WERI-Rb-1 (cell line): Measurements from ENCODE around the gene IL21.

ENCODE experiments used
- DNase-seq: peaks from one replicate; pipeline ENCODE4 v3.0.0-alpha.2; 2020
- H3K27ac ChIP-seq: fragments of 250-450 bp; sonication (Bioruptor Pico); 2 replicates; pipeline ENCODE4 v1.5.1; 2020; ENCODE audit warnings: mild to moderate bottlenecking, moderate library complexity
- H3K27me3 ChIP-seq: fragments of 250-450 bp; sonication (Bioruptor Pico); 2 replicates; pipeline ENCODE4 v1.5.1; 2021; ENCODE audit warnings: mild to moderate bottlenecking, low read depth, moderate library complexity; ENCODE audit not compliant: insufficient read depth, severe bottlenecking
- H3K36me3 ChIP-seq: fragments of 250-450 bp; sonication (Bioruptor Pico); 2 replicates; pipeline ENCODE4 v1.5.1; 2020; ENCODE audit warnings: mild to moderate bottlenecking, moderate library complexity
- H3K4me3 ChIP-seq: 2 replicates; pipeline ENCODE4 v1.5.1; 2011; ENCODE audit warnings: low read depth, mild to moderate bottlenecking, control low read depth, low read length
- H3K9me3 ChIP-seq: fragments of 250-450 bp; sonication (Bioruptor Pico); 2 replicates; pipeline ENCODE4 v1.5.1; 2021; ENCODE audit warnings: mild to moderate bottlenecking, moderate library complexity; ENCODE audit not compliant: severe bottlenecking
- TF ChIP-seq, protein P1 (sequence below): IDR thresholded peaks from 2 replicates; pipeline ENCODE4 v1.5.1; 2011; ENCODE audit warnings: low read depth, mild to moderate bottlenecking, control low read depth, inconsistent platforms, low read length

The IL21 gene

DNA sequence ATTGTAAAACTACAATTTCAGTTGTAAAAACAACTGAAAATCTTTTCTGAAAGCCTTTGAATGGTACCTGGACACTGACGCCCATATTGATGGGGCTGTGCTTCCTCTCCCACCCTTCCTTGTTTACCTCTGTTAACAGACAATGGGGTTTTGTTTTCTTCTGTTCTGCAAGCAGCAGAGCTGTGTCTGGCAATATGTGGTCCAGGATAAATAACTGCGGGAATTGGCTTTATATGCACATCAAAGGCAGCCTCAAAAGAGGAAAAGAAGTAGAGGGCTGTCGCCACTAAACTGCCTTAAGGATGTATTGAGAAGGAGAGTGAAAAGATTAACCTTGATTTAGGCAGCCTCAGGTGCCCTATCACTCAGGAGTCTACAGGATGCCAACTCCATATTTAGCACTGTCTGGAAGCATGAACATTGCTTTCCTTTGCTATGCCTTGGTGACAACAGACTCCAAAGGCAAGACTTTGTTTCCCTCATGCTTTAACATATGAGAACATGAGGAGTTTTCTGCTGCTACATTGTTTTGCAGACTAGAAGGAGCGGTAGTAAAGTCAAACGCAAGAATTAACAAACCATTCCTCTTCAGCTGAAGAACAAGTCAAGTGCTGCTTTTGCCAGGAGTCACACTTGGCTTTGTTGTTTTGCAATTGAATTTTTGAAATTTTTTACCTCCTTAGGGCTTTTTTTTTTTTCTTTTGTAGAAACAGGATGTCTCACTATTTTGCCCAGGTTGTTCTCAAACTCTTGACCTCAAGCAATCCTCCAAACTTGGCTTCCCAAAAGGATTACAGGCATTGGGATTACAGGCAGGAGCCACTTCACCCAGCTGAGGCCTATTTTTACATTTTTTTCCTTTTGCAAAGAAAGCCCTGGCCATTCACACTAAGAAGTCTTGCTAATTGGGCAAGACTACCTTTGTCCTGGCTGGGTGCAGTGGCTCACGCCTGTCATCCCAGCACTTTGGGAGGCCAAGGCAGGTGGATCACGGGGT, 3.0 kb downstream of the IL21 start:
- no peaks in the 10 kb centered on the region for H3K36me3 ChIP-seq
- no peaks in the 10 kb centered on the region for H3K27me3 ChIP-seq
- H3K9me3 ChIP-seq: no peaks in the 10 kb centered on the region
- TF ChIP-seq, protein P1, sequence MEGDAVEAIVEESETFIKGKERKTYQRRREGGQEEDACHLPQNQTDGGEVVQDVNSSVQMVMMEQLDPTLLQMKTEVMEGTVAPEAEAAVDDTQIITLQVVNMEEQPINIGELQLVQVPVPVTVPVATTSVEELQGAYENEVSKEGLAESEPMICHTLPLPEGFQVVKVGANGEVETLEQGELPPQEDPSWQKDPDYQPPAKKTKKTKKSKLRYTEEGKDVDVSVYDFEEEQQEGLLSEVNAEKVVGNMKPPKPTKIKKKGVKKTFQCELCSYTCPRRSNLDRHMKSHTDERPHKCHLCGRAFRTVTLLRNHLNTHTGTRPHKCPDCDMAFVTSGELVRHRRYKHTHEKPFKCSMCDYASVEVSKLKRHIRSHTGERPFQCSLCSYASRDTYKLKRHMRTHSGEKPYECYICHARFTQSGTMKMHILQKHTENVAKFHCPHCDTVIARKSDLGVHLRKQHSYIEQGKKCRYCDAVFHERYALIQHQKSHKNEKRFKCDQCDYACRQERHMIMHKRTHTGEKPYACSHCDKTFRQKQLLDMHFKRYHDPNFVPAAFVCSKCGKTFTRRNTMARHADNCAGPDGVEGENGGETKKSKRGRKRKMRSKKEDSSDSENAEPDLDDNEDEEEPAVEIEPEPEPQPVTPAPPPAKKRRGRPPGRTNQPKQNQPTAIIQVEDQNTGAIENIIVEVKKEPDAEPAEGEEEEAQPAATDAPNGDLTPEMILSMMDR: no peak
- no peak overlapping the region for H3K27ac ChIP-seq
- no peak overlapping the region for H3K4me3 ChIP-seq
- no peak for DNase-seq

DNA sequence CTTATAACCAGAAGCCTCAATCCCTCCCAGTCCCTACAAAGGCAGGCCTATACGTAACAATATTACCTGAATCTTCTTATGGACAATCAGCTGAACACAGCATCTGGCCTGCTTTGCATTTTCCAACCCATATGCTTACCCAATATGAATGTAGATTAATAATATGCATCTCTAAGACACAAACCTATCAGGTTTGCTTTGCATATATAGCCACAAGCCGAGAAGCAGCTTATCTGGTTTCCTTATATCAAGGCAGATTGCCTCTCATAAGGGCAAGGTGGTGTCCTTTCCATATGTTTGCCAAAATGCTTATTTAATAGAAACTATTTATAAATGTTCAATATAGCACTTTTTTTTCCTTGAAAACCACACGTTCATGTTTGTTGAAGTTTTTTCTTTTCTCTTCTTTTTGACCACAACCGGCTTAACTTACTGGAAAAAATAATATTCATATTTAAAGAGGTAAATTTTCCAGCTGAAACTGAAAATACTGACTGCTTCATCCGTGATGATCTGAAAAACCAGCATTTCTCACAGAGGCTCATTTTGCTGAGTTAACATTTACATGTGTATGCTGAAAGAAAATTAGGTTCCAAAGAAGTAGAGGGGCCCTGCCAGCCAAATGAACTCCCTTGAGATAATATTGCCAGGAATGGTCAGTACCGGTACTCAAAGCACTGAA, 3.8 kb downstream of the IL21 start:
- H3K27ac ChIP-seq: no peak overlapping the region
- H3K27me3 ChIP-seq: no peaks in the 10 kb centered on the region
- no peaks in the 10 kb centered on the region for H3K36me3 ChIP-seq
- no peak for DNase-seq
- TF ChIP-seq, protein P1: no peak
- no peak overlapping the region for H3K4me3 ChIP-seq
- H3K9me3 ChIP-seq: no peaks in the 10 kb centered on the region

DNA sequence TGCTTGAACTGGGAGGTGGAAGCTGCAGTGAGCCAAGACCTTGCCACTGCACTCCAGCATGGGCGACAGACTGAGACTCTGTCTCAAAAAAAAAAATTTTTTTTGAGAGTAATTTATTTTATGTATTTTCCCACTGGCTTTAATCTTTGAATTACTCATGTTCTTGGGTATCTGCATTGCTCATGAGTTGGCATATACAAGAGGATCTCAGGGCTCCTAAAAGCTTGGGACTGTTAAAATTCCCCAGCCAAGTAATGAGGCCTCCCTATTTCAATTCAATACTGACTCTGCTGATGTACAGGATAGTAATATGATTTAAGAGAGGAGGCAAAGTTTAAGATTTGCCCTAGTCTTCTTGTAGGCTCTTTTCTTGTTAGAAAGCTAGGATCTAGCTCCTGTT, 6.2 kb downstream of the IL21 start:
- H3K9me3 ChIP-seq: no peaks in the 10 kb centered on the region
- H3K4me3 ChIP-seq: no peak overlapping the region
- H3K36me3 ChIP-seq: no peaks in the 10 kb centered on the region
- H3K27me3 ChIP-seq: no peaks in the 10 kb centered on the region
- DNase-seq: no peak
- TF ChIP-seq, protein P1: no peak
- no peak overlapping the region for H3K27ac ChIP-seq

DNA sequence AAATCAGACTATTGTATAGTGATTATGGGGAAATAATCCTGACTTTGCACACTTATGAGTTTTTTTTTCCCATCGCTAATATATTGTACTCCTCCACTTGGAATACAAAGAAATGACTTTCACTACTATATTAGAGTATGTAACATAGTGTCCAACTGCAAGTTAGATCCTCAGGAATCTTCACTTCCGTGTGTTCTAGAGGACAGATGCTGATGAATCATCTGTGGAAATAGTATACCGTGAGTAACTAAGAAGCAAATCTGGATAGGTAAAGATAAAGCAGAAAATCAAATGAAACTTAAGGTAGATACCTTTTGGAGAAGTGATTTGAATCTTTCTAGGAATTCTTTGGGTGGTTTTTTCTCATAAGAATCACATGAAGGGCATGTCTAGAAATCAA, 8.3 kb downstream of the IL21 start:
- Histone ChIP-seq H3K9me3 (no peaks in the 10 kb centered on the region), H3K36me3 (no peaks in the 10 kb centered on the region), H3K27ac (no peak overlapping the region), H3K4me3 (no peak overlapping the region), H3K27me3 (no peaks in the 10 kb centered on the region)
- DNase-seq: no peak
- TF ChIP-seq, protein P1: no peak

DNA sequence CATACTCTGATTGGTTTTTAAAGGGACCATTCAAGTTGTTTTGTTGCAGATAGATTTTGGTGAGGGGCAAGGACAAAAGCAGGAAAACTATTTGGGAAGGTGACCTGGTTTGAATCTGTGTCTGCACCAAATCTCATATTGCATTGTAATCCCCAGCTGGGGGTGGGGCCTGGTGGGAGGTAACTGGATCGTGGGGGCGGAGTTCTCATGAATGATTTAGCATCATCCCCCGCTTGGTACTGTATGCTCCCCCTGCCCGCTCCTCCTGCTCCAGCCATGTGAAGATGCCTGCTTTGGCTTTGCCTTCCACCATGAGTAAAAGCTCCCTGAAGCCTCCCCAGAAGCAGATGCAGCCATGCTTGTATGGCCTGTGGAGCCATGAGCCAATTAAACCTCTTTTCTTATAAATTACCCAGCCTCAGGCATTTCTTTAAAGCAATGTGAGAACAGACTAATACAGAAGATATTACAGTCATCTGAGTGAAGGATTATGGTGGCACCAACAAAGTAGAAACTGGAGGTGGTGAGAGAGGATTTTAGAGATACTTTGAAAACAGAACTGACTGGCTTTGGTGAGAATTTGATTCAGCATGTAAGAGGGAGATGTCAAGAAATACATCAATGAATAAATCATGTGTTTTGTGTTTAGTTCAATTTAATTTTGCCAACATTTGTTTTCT, 14.4 kb downstream of the IL21 start:
- DNase-seq: no peak
- Histone ChIP-seq H3K4me3 (no peak overlapping the region), H3K27ac (no peak overlapping the region), H3K9me3 (no peaks in the 10 kb centered on the region), H3K36me3 (no peaks in the 10 kb centered on the region), H3K27me3 (no peaks in the 10 kb centered on the region)
- TF ChIP-seq, protein P1: no peak
